GM18868 (cell line): Measurements from ENCODE around the gene INPP5F.
"Not testable (repeated sequence)": the region's sequence is repeated elsewhere in the genome, so short reads cannot be mapped to it uniquely, and the experiment has no call there.

ENCODE experiments used
- ATAC-seq: cut with Tn5 transposase; IDR thresholded peaks from one replicate; pipeline ENCODE4 v1.9.1; 2021; ENCODE audit warnings: mild to moderate bottlenecking, moderate library complexity; ENCODE audit not compliant: unreplicated experiment

INPP5F gene

GRCh38 chr10:119860866-119861607 is 135.2 kb downstream of the INPP5F start:
- ATAC-seq = no peak

- ATAC-seq = no peak
Measured at GRCh38 chr10:119862524-119862923, 136.7 kb downstream of the INPP5F start.

GRCh38 chr10:119863951-119864565 is 138.2 kb downstream of the INPP5F start:
- ATAC-seq = no peak

- no peak for ATAC-seq
Measured at GRCh38 chr10:119865699-119866240, 139.9 kb downstream of the INPP5F start.

GRCh38 chr10:119867317-119867716 is 141.5 kb downstream of the INPP5F start:
- ATAC-seq = no peak

- not testable (repeated sequence) for ATAC-seq
Measured at GRCh38 chr10:119869398-119869797, 143.5 kb downstream of the INPP5F start.

- ATAC-seq = peak; percentile 39
Measured at GRCh38 chr10:119871881-119872609, 146.2 kb downstream of the INPP5F start.

- ATAC-seq = peak; percentile 7
Measured at GRCh38 chr10:119872610-119872859, 146.7 kb downstream of the INPP5F start, which contains the start of gene MCMBP. Gene MCMBP (minus strand): TSS chr10:119872843. CDS start chr10:119872584, 259 bp downstream.

- peak; percentile 86 for ATAC-seq
Measured at GRCh38 chr10:119872860-119873681, 147.2 kb downstream of the INPP5F start.

GRCh38 chr10:119878524-119878923 is 152.7 kb downstream of the INPP5F start:
- ATAC-seq = no peak
